NCI-H187 treated with DMSO at 0.1 percent for 48 hours (cell line): ENCODE data around the gene LSM7.

ENCODE experiments used
- DNase-seq: peaks from one replicate; lab custom pipeline; 2025; lab: John Stamatoyannopoulos, UW

Gene LSM7

GRCh38 chr19:2323707-2324106 is 4.7 kb downstream of the LSM7 start:
- DNase-seq: no peak

- DNase-seq: no peak
These were observed 6.7 kb downstream of the LSM7 start for GRCh38 chr19:2321565-2322283.

- DNase-seq: no peak
These were observed 7.4 kb downstream of the LSM7 start for GRCh38 chr19:2320939-2321338.

DNA sequence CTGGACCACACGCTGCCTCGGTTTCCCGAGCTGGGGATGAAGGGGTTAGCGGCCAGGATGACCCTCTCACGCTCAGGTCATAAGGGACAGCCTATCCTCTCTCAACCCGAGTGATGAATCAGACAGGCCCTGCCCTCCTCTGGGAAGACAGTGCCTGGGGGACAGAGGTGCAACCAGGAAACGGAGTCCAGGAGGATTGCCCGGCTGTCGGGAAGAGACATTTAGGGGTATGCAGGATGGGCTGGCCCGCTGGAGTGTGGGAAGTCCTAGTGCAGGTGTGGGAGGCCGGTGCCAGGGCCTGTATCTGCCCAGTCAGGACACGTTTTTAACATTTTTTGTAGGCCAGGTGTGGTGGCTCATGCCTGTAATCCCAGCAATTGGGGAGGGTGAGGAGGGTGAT is 8.3 kb downstream of the LSM7 start:
- DNase-seq: no peak

GRCh38 chr19:2319551-2319950 is 8.8 kb downstream of the LSM7 start:
- no peak for DNase-seq

DNA sequence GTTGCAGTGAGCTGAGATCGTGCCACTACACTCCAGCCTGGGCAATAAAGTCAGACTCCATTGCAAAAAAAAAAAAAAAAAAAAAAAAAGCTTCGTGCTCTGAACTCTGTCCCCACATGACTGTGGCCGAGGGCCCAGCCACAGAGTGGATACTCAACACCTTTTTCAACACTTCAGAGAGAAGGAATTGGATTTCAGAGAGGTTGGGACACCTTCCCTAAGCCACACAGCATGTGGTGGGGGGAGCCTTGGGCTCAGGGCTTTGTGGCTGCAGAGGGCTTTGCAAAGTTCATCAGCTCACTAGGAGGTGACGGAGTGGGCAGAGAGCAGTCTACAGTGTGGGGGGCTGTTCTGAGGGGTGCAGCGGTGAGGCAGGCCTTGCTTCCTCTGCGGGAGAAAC is 9.5 kb downstream of the LSM7 start:
- no peak for DNase-seq

DNA sequence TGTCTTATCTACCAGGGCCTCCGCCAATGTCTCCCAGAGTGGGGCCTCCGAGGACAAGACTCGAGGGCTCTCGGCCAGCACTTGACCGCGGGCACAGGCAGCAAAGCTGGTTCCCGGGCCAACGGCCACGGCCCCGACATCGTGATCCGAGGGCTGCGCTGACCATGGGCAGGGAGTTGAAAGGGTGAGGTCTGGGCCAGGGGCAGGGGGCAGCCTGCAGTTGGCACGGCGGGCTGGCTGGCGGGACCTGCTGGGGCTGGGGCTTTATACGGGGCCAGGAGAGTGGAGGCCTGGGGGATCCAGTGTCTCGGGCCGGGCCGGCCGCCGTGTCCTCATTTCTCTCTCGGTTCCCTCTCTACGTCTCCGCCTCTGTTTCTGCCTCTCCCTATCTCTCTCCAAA is 10.6 kb downstream of the LSM7 start:
- no peak for DNase-seq

GRCh38 chr19:2317300-2317699 is 11.1 kb downstream of the LSM7 start:
- DNase-seq: no peak

DNA sequence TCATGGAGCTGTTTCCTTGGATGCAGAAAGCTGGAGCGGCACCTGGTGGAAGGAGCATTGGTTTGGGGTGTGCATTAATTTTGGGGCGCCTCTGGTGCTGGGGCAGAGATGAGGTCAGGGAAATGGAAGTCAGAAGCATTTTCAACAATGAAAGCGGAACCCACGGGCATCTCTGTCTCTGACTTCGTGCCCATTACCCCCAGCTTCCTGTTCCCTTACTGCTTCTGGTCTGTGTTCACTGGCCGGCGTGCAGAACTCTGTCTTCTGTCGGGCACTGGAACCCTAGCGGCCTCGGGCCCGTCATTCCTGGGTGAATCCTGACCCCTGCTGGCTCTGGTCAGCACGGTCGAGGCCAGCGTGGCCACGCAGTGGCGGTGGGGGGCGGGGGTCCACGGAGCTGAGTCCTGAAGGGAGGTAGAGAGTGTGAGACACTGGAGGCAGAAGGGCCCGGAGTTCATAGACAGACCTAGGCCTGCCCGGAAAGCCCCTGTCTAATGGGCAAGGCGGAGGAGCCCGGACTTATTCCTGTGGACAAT is 12.5 kb downstream of the LSM7 start:
- DNase-seq: no peak

GRCh38 chr19:2315121-2315817 is 13.1 kb downstream of the LSM7 start:
- no peak for DNase-seq

- DNase-seq: no peak
These were observed 15.4 kb downstream of the LSM7 start for GRCh38 chr19:2312820-2313501.

- no peak for DNase-seq
These were observed 17.3 kb downstream of the LSM7 start for GRCh38 chr19:2311093-2311492.

DNA sequence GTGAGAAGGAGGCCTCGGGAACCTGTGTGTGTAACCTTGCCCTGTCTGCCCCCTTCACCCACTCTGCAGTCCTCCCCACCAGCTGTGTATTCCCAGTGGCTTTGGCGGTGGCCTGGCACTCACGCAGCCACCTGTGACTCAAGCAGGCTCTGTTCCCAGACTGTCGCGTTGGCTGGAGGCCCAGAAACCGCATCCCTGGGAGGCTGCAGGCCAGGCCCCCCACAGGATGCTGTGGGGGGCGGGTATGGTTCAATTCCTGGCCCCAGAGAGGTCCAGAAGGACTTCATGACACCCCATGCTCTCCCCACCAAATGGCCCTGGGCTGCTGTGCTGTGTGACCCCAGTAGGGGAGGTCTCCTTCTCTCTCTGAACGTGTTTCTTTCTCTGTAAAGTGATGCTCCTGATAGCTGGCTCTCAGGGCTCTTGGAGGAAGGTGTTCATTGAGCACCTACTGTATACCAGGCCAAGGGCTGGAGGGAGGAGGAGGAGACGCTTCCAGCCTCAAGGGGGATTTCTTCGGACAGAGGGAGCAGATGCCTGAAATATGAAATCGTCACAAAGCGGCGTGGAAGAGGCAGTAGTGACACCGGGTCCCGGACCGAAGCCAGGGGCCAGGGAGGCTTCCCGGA is 18.5 kb downstream of the LSM7 start:
- DNase-seq: no peak

DNA sequence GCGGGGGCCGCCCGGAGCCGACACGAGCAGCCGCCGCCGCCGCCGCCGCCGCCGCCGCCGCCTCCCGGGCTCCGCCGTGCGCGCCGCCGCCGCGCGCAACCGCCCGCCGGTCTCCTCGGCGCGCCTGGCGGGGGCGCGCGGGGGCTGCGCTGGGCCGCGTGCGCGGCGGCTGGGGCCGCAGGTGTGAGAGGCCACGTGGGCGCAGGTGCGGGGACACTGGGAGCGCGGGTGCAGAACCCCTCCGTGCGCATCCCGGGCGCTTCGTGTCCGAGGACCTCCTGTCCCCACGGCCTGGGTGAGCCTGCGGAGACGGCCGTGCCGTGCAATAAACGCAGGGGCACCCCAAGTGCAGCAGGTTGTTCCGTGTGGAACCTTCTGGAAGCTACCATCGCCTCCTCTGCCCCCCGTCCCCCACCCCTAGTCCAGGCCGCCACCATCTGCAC is 20.3 kb downstream of the LSM7 start, which contains the start of gene LINGO3:
LINGO3 (minus strand) TSS at position 41 of the 443 bp plus-strand sequence. CDS start 16,378 bp downstream, outside the sequence.
- no peak for DNase-seq

DNA sequence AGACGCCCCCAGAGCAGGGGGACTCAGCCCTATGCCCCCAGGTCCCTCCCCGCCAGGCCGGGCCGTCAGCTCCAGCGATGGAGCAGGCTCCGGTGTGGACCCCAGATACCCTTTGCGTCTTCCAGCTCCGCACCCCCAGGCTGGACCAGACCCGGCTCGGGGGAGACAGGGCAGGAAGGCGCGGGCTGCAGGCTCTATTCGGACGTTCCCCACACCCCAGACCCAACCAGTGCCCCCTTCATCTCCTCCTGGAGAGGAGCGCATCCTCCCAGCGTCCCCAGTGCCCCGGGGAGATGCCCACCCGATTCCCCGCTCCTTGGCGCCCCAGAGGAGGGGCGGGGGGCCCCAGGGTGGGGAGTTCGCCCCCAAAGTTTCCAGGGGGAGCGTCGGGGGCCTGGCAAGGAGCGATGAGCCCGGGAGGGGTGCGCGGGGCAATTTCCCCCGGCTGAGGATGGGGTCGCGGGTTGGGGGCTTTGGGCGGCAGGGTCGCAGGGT is 20.8 kb downstream of the LSM7 start:
- no peak for DNase-seq

DNA sequence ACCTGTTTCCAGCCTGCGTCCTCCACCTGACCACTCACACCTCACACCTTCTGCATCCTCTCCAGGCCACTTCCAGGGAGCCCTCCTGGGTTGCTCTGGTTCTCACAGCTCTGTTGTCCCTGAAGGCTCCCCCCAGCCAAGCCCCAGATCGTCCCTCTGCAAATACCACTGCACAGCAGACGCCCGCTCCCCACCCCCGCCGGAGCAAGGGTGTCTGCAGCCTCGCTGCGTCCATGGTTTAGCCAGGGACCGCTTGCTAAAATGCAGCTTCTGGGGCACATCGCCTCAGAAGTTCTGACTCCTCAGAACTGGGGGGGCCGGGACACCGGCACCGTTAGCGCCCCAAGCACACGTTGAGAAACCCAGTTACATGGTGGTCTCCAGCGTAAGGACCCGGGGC is 21.4 kb downstream of the LSM7 start:
- no peak for DNase-seq

GRCh38 chr19:2306281-2306806 is 22.0 kb downstream of the LSM7 start:
- DNase-seq: no peak

DNA sequence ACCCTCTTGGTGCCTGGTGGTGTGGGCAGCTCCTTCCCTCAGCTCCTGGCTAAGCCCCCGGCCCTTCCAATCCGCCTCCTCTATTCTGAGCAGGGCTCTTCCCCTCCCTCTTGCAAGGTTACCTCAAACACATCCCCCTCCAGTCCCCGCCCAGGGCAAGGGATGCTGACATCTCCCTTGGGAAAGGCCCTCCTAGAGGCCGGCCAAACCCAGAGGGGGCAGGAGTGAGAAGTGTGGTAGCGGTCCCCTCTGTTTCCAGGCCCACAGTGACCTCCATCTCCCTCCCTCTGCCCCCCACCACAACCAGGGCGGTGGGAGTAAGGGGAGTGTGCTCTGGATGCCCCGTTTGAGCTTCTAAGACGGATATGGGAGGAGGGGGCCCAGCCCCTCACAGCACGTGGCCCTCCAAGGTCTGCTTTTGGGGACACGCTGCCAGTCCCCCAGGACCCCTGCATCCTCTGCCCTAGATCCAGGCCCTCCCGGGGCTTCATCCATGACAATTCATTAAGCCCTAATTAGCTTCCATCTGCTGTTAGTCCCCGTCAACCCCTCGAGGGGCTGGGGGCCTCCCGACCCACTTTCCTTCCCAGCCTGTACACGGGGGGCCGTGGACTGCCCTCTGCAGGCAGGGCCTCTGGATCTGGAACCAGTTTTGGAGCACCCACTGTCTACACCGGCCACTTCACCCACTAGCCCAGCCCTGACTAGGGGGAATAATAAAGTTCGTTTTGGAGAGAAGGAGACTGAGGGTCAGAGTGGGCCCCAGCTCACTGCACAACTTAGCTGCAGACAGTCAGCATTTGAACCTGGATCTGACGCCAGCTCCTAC is 22.7 kb downstream of the LSM7 start:
- no peak for DNase-seq

DNA sequence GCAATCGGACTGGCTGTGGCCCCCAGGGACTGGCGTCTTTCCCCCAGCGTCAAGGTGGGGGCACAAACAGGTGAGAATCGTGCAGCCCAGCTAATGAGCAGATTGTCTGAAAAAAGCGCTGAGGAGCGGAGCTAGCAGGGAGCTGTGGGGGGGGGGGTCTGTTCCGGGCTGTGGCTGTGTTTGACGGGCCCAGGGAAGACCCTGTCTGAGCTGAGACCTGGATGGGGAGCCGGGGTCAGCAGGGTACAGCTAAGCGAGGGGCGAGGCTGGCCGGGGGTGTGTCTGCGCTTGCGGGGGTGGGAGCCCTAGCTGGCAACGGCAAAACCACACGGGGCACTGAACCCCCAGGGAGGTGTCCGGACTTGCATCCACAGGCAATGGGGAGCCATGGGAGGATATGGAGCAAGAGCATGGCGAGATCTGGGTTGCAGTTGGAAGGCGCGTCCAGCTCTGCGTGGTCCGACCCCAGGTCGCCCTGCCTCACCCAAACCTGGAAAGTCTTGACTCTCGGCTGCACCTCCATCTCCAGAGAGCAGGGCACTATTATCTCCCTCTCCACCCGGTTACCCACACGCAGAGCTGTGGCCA is 25.1 kb downstream of the LSM7 start:
- no peak for DNase-seq
